DMS79 treated with DMSO at 0.1 percent for 48 hours (cell line): ENCODE results near the gene PRR22.

Experiments
- DNase-seq: peaks from one replicate; lab custom pipeline; 2025; lab: John Stamatoyannopoulos, UW

PRR22 gene

GRCh38 chr19:5784581-5785147, at the start of gene PRR22:
Gene PRR22 (minus strand): TSS chr19:5784746. CDS start chr19:5784660, 86 bp downstream.
- no peak for DNase-seq

GRCh38 chr19:5832527-5833216, 48.1 kb upstream of the PRR22 start:
- no peak for DNase-seq

- DNase-seq = no peak
Measured at GRCh38 chr19:5832061-5832460, 47.5 kb upstream of the PRR22 start.

DNA sequence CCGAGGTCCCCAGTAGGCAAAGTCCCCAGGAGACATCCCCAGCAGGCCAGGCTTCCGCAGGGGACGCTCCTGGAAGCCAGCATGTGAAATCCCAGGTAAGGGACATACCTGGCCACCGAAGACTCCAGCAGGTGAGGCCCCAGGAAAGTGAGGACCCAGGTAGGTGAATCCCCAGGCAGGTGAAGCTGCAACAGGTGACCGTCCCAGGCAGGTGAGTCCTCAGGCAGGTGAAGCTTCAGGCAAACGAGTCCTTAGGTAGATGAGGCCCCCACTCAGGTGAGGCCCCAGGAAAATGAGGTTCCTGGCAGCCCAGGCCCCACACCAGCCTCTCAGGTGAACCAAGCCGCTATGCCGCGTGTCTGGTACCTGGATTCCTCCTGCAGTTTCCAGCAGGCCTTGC, 46.6 kb upstream of the PRR22 start:
- no peak for DNase-seq

DNA sequence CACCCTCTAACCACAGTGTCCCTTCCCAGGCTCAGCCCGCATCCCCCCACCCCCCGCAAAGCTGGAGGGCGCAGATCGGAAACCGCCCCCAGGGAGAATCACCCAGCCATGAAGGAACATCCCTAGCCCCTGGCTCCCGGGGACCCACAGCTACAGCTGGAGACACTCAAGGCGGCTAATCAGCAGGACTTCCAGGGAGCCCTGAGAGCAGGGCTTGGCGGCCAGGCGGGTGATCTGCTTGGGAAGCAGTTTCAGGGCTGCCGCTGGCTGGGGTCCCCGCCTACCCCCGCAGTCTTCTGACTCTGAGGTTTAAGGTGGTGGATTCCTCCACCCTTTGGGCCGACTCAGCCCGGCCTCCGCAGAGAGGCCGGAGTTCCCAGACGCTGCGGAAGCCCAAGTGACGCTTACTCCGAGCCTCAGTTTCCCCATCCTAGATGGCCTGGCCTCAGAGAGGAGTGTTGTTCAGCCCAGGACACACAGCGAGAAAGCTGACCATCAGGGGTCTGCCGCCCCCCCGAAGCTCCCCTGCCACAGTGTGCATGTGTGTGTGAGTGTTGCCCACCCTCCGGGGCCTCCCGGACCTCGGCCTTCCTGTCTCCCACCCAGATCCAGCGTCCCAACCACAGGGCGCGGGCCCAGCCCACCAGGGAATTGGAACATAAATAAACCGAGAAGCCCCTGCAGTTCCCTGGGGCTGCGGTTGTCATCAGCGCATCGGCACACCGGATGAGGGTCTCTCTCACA, 45.2 kb upstream of the PRR22 start:
- DNase-seq = no peak

DNA sequence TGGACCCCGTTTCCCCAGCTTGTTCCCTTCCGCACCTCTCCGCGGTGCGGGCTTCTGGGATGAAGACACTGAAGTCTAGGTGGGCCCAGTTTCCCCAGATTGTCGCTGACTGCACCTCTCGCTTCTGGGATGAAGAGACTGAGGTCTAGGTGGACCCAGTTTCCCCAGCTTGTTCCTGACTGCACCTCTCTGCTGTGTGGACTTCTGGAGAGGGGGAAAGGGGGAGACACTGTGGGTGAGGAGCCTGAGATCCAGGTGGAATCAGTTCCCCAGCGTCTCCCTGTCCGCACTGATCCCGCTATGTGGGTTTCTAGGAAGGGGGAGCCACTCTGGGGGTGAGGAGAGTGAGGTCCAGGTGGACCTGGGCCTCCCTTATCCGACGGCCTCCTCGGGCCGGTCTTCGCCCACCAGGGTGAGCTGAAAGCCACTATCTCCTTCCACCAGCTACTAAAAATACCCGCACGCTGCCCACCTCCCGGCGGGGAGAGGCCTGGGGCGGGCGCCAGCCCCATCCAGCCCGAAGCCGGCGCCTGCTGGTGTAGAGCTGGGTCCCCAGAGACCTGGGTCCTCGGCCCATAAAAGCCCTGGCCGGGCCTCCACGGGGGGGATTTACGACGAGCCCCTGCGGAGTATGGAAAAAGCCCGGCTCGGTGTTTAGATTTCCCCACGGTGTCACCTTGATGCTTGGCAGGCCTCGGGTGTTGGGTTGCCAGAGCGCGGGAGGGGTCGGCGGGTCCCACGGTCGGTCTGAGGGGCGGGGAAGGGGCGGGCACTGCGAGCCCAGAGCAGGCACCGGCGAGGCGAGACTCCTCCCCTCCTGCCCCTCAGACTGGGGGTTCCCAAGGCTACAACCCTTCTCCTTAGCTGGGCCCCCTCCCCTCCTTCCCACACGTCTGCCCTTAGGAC, 44.4 kb upstream of the PRR22 start:
- DNase-seq = peak; percentile 64

DNA sequence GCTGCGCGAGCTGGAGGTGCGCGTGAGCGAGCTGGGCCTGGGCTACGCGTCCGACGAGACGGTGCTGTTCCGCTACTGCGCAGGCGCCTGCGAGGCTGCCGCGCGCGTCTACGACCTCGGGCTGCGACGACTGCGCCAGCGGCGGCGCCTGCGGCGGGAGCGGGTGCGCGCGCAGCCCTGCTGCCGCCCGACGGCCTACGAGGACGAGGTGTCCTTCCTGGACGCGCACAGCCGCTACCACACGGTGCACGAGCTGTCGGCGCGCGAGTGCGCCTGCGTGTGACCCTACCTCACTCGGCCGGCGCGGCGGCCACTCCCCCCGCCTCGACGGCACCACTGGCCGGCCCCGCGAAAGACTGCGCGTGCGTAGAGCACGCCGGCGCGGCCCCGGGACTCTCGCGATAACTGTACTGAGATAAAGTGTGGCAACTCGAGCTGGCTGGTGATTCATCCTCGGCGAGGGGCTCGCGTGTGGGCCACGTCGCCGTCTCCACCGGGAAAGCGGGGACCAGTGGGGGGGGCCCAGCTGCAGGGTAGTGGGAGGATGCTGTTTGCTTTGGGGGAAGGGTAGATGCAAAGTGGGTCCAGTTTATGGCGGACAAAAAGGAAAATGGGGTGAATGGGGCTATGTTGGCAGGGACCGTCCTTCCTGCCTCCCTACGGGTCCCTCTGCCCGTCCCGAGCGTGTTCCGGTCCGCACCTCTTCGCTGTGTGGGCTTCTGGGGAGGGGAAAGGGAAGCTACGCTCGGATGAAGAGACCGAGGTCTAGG, 43.5 kb upstream of the PRR22 start:
- DNase-seq = peak; percentile 93

DNA sequence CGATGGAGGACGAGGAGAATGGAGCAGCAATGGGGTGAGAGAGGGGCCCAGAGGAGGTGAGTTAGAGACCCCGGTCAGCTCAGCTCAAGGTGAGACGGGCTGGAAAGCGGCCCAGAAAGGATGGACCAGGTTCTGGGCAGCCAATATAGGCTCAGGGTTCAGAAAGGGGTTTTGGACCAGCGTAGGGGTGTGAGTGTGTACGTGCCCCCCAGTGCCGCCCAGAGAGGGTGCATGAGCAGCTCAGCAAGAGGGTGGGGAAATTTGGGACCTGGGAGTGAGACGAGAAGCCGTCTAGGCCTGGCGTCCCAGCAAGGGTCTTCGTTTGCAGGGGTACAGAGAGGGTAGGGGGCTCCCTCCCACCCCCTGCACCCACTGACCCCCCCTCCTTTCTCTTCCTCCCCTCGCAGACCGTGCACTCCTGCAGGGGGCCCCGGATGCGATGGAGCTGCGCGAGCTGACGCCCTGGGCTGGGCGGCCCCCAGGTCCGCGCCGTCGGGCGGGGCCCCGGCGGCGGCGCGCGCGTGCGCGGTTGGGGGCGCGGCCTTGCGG, 42.9 kb upstream of the PRR22 start:
- no peak for DNase-seq

- DNase-seq = peak; percentile 82
Measured at GRCh38 chr19:5826531-5827341, 42.2 kb upstream of the PRR22 start.

- no peak for DNase-seq
Measured at GRCh38 chr19:5825178-5825577, 40.6 kb upstream of the PRR22 start.

DNA sequence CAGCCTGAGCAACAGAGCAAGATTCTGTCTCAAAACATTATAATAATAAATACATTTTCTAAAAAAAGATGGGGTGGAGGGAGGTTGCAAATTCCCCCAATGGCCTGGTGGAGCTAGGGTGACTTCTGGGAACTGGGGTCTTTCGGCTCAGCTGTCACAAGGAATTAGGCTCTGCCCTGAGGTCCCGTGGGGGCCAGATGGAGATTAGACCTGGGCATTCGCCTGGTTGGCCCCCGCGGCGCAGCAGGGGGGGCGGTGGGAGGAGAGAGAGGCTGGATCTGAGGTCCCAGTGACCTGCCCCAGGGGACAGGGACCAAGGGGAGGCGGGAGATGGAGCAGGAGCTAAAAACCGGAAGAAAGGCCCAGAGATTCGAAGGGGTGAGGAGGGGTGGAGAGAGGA, 40.2 kb upstream of the PRR22 start:
- no peak for DNase-seq

GRCh38 chr19:5823579-5824281, 39.2 kb upstream of the PRR22 start:
- no peak for DNase-seq

DNA sequence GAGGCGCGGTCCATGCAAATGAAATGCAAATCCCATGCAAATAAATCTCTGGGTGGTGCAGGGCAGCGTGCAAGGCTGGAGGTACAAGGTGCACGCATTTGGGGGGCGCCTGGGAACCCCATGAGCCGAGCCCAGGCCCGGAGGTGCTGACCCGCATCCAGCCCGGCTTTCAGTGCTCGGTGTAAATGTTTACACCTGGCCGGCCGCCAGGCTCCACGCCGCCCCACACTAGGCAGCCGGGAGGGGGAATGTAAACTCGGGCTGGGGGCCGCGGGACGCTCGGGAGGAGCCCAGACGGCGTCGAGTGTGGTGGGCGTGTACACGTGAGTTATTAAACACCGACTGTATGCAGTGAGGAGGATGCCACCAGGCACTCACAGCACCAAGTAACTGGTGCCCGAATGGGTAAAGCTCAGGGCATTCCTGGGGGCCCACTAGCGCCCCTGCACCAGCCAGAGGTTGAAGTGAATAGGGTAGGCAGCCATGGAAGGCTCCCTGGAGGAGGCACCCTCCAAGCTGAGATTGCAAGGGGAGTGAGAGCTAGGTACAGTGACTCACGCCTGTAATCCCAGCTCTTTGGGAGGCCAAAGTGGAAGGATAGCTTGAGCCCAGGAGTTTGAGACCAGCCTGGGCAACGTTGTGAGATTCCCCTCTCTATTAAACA, 37.8 kb upstream of the PRR22 start:
- DNase-seq = no peak

DNA sequence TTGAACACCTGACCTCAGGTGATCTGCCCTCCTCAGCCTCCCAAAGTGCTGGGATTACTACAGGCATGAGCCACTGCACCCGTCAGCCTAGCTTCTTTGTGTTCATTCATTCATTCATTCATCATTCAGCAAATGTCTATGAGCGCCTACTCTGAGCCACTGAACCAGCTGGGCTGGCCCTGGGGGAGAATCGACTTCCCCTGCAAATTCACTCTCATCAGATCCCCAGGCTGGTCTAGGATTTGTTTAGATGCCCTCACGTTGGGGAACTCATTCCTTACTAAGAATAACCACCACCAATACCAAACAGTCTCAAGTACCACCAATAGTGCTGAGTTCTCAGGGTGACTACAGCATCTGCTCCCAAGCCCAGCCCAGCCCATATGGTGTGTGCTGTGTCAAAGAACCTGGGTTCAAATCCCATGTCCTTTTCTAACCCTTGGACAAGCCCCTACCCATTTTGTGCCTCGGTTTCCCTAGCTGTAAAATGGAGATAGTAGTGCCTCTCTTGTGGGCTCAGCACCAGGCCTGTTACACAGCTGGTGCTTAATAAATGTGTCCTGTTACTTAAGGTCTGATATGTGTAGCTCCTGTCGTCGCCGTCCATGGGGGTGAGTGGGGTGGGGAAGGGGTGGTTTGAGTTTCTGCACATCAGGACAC, 37.1 kb upstream of the PRR22 start:
- DNase-seq = no peak

DNA sequence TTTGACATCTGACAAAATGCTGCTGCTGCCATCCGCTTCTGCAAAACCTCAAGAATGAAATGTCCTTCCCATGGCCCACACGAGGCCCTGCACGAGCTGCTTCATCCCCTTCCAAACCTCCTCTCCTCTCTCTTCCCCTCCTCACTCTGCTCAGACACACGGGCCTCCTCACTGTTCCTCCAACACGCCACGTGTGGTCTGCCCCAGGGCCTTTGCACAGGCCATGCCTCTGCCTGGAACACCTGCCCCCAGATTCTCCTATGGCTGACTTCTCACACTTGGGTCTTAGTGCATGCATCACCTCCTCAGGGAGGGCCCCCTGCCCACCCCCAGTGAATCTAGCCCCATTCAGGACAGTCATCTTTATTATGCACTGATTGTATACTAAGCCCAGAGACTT, 36.2 kb upstream of the PRR22 start:
- DNase-seq = no peak

DNA sequence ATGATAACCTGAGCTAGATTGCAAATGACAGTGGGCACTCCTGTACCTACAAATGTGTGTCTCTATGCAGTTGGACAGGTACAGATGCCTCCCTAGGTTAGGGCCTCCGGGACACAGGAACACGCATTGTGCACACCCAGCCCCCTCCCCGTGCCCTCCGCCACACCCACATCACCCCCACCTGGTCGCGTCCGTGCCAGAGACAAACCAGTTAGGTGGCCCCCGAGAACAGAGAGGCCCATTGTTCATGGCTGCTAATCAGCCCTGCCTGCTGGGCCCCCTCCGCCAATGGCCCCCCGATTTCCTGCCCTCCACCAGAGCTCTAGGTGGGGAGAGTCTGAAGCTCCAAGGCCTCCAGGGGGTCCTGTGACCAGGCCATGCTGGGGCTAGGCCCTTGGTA, 34.0 kb upstream of the PRR22 start:
- DNase-seq = no peak

GRCh38 chr19:5817218-5817617, 32.7 kb upstream of the PRR22 start:
- no peak for DNase-seq

- DNase-seq = no peak
Measured at GRCh38 chr19:5814852-5815246, 30.3 kb upstream of the PRR22 start.
